ENCODE results near the gene SULT1E1. TPM values are rescaled to one million over a fixed set of nuclear protein-coding genes. Genes with fewer than 3 reads are reported as not detected.

SULT1E1 gene
- total RNA-seq, 1 donor from 2014 or later = 1.1 TPM

GRCh38 chr4:69831646-69832325 is 28.2 kb downstream of the SULT1E1 start:
- no peaks in the 10 kb centered on the region for H3K36me3 ChIP-seq (ENCODE audit: control insufficient read depth, insufficient read depth, low read length)
- no peaks in the 10 kb centered on the region for H3K27me3 ChIP-seq (ENCODE audit: control insufficient read depth, insufficient read depth, low read length)
- H3K4me3 ChIP-seq (ENCODE audit: low read depth, low read length) = no peak overlapping the region
- DNase-seq (ENCODE audit: low read depth) (no peak), FAIRE-seq (no peak)
- no peak for TF ChIP-seq CTCF (IDR thresholded peaks at IDR 0.05; ENCODE audit: insufficient read depth, low read length, severe bottlenecking)

GRCh38 chr4:69831270-69831627 is 28.7 kb downstream of the SULT1E1 start:
- no peak for TF ChIP-seq CTCF (IDR thresholded peaks at IDR 0.05; ENCODE audit: insufficient read depth, low read length, severe bottlenecking)
- no peaks in the 10 kb centered on the region for H3K36me3 ChIP-seq (ENCODE audit: control insufficient read depth, insufficient read depth, low read length)
- DNase-seq (ENCODE audit: low read depth) (no peak), FAIRE-seq (no peak)
- H3K4me3 ChIP-seq (ENCODE audit: low read depth, low read length) = no peak overlapping the region
- no peaks in the 10 kb centered on the region for H3K27me3 ChIP-seq (ENCODE audit: control insufficient read depth, insufficient read depth, low read length)

- H3K4me3 ChIP-seq (ENCODE audit: low read depth, low read length) = no peak overlapping the region
- H3K36me3 ChIP-seq (ENCODE audit: control insufficient read depth, insufficient read depth, low read length) = no peaks in the 10 kb centered on the region
- no peaks in the 10 kb centered on the region for H3K27me3 ChIP-seq (ENCODE audit: control insufficient read depth, insufficient read depth, low read length)
- peak; percentile 13 for FAIRE-seq
- peak; percentile 66 for DNase-seq (ENCODE audit: low read depth)
- peak; percentile 4 for TF ChIP-seq CTCF (IDR thresholded peaks at IDR 0.05; ENCODE audit: insufficient read depth, low read length, severe bottlenecking)
Observed at GRCh38 chr4:69830560-69831269, 29.2 kb downstream of the SULT1E1 start.

GRCh38 chr4:69830192-69830559 is 29.8 kb downstream of the SULT1E1 start:
- FAIRE-seq = no peak
- Histone ChIP-seq H3K36me3 (ENCODE audit: control insufficient read depth, insufficient read depth, low read length) (no peaks in the 10 kb centered on the region), H3K27me3 (ENCODE audit: control insufficient read depth, insufficient read depth, low read length) (no peaks in the 10 kb centered on the region), H3K4me3 (ENCODE audit: low read depth, low read length) (no peak overlapping the region)
- TF ChIP-seq CTCF (IDR thresholded peaks at IDR 0.05; ENCODE audit: insufficient read depth, low read length, severe bottlenecking) = no peak
- DNase-seq (ENCODE audit: low read depth) = no peak

GRCh38 chr4:69829678-69830077 is 30.3 kb downstream of the SULT1E1 start:
- Histone ChIP-seq H3K36me3 (ENCODE audit: control insufficient read depth, insufficient read depth, low read length) (no peaks in the 10 kb centered on the region), H3K27me3 (ENCODE audit: control insufficient read depth, insufficient read depth, low read length) (no peaks in the 10 kb centered on the region), H3K4me3 (ENCODE audit: low read depth, low read length) (no peak overlapping the region)
- no peak for FAIRE-seq
- TF ChIP-seq CTCF (IDR thresholded peaks at IDR 0.05; ENCODE audit: insufficient read depth, low read length, severe bottlenecking) = no peak
- DNase-seq (ENCODE audit: low read depth) = no peak

All from bronchial epithelial cell (primary cell).